Smooth muscle cell of the coronary artery (primary cell): ENCODE data around the gene MAGED4B. TPM values are rescaled to one million over a fixed set of nuclear protein-coding genes. Genes with fewer than 3 reads are reported as not detected.

Experiments
- total RNA-seq: library from RNA; depleted of rRNA; stranded (reverse); fragments of >200 nt; gene quantifications from 2 replicates; pipeline ENCODE4 v1.2.3, GENCODE V29; 2014; ENCODE audit warnings: low replicate concordance

Gene MAGED4B, protein sequence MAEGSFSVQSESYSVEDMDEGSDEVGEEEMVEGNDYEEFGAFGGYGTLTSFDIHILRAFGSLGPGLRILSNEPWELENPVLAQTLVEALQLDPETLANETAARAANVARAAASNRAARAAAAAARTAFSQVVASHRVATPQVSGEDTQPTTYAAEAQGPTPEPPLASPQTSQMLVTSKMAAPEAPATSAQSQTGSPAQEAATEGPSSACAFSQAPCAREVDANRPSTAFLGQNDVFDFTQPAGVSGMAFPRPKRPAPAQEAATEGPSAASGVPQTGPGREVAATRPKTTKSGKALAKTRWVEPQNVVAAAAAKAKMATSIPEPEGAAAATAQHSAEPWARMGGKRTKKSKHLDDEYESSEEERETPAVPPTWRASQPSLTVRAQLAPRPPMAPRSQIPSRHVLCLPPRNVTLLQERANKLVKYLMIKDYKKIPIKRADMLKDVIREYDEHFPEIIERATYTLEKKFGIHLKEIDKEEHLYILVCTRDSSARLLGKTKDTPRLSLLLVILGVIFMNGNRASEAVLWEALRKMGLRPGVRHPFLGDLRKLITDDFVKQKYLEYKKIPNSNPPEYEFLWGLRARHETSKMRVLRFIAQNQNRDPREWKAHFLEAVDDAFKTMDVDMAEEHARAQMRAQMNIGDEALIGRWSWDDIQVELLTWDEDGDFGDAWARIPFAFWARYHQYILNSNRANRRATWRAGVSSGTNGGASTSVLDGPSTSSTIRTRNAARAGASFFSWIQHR
- total RNA-seq, result 31.1 and 33.7 TPM in 2 replicates

GRCh38 chrX:52068666-52069640 is at the start of gene MAGED4B:
TSS of gene MAGED4B (minus strand) at chrX:52069183. CDS start at chrX:52068172, 1,011 bp downstream.

Other genes starting within 250 kb of the MAGED4B start
- 40.2 and 187 TPM in 2 replicates for gene MAGED1, start 175.6 kb downstream of the MAGED4B start, total RNA-seq
- gene MAGED4, start 115.7 kb upstream of the MAGED4B start, total RNA-seq, result 9.8 and 22.5 TPM in 2 replicates